Measurements from ENCODE around the gene BAIAP2. TPM values are rescaled to one million over a fixed set of nuclear protein-coding genes. Genes with fewer than 3 reads are reported as not detected.

BAIAP2 gene
- polyA plus RNA-seq, 3 donors, result 8.6 to 17.0 (median 11.2) TPM

DNA sequence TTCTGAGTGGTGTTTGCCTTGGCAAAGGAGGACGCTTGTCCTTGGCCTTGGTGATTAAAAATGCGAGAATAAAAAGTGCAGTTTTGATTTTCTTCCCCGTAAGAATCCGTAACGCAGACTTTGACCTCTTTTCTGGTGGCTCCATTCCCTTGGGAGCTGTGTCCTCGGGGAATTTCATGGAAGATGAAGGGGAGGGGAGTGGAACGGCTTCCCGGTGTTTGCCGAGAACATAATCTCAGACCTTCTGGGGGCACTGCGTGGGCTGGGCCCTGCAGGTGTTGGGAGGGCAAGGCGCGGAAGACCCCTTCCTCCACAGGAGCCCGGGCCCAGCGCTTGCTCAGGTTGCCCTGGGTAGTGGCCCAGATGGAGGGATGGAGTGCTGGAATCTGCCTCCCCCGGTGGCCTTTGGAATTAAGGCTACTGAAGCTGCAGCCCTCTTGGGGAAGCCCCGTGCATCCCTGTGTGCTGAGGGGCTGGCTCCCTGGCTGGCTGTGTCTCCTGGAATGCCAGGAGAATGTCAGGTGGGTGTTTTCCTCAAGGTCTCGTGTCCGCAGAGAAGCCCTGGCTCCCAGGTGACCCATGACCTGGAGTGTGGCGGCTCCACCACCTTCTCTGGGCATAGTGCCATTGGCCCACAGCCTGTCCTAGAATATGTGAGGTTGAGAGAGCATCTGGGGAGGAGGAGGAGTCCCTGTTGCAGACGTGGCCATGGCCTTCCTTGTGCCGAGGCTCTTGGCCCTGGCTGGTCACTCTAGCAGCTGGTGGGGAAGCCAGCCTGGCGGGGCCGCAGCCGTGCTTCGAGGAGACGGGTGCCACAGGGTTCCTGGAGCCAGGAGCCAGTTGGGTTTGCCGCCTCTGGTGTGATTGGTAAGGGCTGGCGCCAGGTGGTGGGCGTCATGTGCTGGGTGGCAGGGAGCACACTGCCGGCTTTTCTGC lies 3.1 kb downstream of the BAIAP2 start:
- no peak overlapping the region for H3K27ac ChIP-seq (ENCODE audit: low read depth in 1 of 2, low read length in 2 of 2)
- peak overlapping the region in 1 of 2 donors; percentile 94 for H3K4me3 Mint-ChIP-seq
- H3K36me3 Mint-ChIP-seq, result peaks cover 16 to 27% of the 10 kb centered on the region in 2 donors
- intact Hi-C loops (cut with micrococcal nuclease), result loop anchor here in 1 of 2 donors (10.0 kb wide), 1 partner anchor 187 kb away; the partner anchor contains the start of gene CEP131
- no peak overlapping the region for H3K9ac ChIP-seq (ENCODE audit: insufficient read depth, low read length, poor library complexity, severe bottlenecking)
- H4K20me1 ChIP-seq (ENCODE audit: insufficient read depth, low read length), result peaks cover 78% of the 10 kb centered on the region
- H2AFZ ChIP-seq (ENCODE audit: insufficient read depth, low read depth, low read length, poor library complexity, severe bottlenecking), result no peak overlapping the region
- peaks cover 29% of the 10 kb centered on the region for H3K4me1 Mint-ChIP-seq
- H3K27me3 Mint-ChIP-seq (ENCODE audit: low read depth in 3 of 3), result peaks cover 22 to 39% (median 25%) of the 10 kb centered on the region in 3 donors
- WGBS (ENCODE audit: insufficient coverage), result 98% methylated on average over 15 of the region's 30 CpGs
- no peak for DNase-seq
- H3K9me3 ChIP-seq (replicated peaks in 1 of 2; ENCODE audit: control insufficient read depth in 1 of 2, insufficient read depth in 1 of 2, low read length in 2 of 2), result no peaks in the 10 kb centered on the region
- no peak overlapping the region for H3K4me2 ChIP-seq (replicated peaks; ENCODE audit: extremely low read depth, low read length, poor library complexity, severe bottlenecking)
- H3K27ac Mint-ChIP-seq, result no peak overlapping the region
- TF ChIP-seq, protein P1, sequence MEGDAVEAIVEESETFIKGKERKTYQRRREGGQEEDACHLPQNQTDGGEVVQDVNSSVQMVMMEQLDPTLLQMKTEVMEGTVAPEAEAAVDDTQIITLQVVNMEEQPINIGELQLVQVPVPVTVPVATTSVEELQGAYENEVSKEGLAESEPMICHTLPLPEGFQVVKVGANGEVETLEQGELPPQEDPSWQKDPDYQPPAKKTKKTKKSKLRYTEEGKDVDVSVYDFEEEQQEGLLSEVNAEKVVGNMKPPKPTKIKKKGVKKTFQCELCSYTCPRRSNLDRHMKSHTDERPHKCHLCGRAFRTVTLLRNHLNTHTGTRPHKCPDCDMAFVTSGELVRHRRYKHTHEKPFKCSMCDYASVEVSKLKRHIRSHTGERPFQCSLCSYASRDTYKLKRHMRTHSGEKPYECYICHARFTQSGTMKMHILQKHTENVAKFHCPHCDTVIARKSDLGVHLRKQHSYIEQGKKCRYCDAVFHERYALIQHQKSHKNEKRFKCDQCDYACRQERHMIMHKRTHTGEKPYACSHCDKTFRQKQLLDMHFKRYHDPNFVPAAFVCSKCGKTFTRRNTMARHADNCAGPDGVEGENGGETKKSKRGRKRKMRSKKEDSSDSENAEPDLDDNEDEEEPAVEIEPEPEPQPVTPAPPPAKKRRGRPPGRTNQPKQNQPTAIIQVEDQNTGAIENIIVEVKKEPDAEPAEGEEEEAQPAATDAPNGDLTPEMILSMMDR (IDR thresholded peaks at IDR 0.05), result no peak
- no peaks in the 10 kb centered on the region for H3K36me3 ChIP-seq (replicated peaks in 1 of 2; ENCODE audit: control insufficient read depth in 1 of 2, insufficient read depth in 2 of 2, low read length in 2 of 2)
- peaks cover 27 to 33% of the 10 kb centered on the region in 2 donors for H3K4me1 ChIP-seq (ENCODE audit: control insufficient read depth in 1 of 2, insufficient read depth in 2 of 2, low read length in 2 of 2)
- no peak overlapping the region for H3K4me3 ChIP-seq (replicated peaks in 1 of 3; ENCODE audit: low read depth in 2 of 3, low read length in 3 of 3)
- H3K27me3 ChIP-seq (ENCODE audit: control insufficient read depth in 2 of 2, insufficient read depth in 2 of 2, low read length in 2 of 2), result peaks cover 0 to 21% of the 10 kb centered on the region in 2 donors
- peaks cover 0 to 6% (median 0%) of the 10 kb centered on the region in 7 donors for H3K9me3 Mint-ChIP-seq
- peaks cover 19% of the 10 kb centered on the region for H3K79me2 ChIP-seq (ENCODE audit: insufficient read depth, low read length)

DNA sequence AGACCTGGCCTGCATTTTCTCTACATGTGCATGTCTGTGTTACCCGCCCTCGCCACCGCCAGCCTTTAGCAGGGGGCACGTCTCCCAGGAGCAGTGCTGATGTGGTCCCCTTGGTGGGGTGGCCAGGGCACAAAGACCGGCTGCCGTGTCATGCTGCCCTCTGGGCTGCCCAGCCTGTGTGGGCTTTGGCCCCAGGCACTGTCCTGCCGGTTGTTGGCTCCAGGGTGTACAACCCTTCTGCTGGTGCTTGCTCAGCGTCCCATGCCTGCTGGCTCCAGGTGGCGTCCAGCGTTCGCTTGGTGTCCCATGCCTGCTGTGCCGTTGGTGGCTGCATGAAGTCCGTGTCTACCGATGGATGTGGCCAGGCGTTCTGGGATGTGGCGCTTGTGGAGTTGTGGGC lies 4.1 kb downstream of the BAIAP2 start:
- Mint-ChIP-seq H3K4me3 (peak overlapping the region in 1 of 2 donors; percentile 42), H3K27me3 (ENCODE audit: low read depth in 3 of 3) (peaks cover 22 to 39% (median 25%) of the 10 kb centered on the region in 3 donors), H3K4me1 (peaks cover 19% of the 10 kb centered on the region), H3K9me3 (peaks cover 0 to 6% (median 0%) of the 10 kb centered on the region in 7 donors), H3K27ac (no peak overlapping the region), H3K36me3 (peaks cover 16 to 27% of the 10 kb centered on the region in 2 donors)
- Histone ChIP-seq H2AFZ (ENCODE audit: insufficient read depth, low read depth, low read length, poor library complexity, severe bottlenecking) (no peak overlapping the region), H3K27me3 (ENCODE audit: control insufficient read depth in 2 of 2, insufficient read depth in 2 of 2, low read length in 2 of 2) (peaks cover 0 to 21% of the 10 kb centered on the region in 2 donors), H3K27ac (ENCODE audit: low read depth in 1 of 2, low read length in 2 of 2) (no peak overlapping the region), H3K9me3 (replicated peaks in 1 of 2; ENCODE audit: control insufficient read depth in 1 of 2, insufficient read depth in 1 of 2, low read length in 2 of 2) (no peaks in the 10 kb centered on the region), H3K9ac (ENCODE audit: insufficient read depth, low read length, poor library complexity, severe bottlenecking) (no peak overlapping the region), H3K79me2 (ENCODE audit: insufficient read depth, low read length) (peaks cover 14% of the 10 kb centered on the region), H3K4me2 (replicated peaks; ENCODE audit: extremely low read depth, low read length, poor library complexity, severe bottlenecking) (no peak overlapping the region), H3K4me3 (replicated peaks in 1 of 3; ENCODE audit: low read depth in 2 of 3, low read length in 3 of 3) (no peak overlapping the region), H3K4me1 (ENCODE audit: control insufficient read depth in 1 of 2, insufficient read depth in 2 of 2, low read length in 2 of 2) (peaks cover 17 to 22% of the 10 kb centered on the region in 2 donors), H3K36me3 (replicated peaks in 1 of 2; ENCODE audit: control insufficient read depth in 1 of 2, insufficient read depth in 2 of 2, low read length in 2 of 2) (no peaks in the 10 kb centered on the region), H4K20me1 (ENCODE audit: insufficient read depth, low read length) (peaks cover 77% of the 10 kb centered on the region)
- 90% methylated on average over 16 of the region's 16 CpGs for WGBS (ENCODE audit: insufficient coverage)
- intact Hi-C loops (cut with micrococcal nuclease), result loop anchor here in 1 of 2 donors (10.0 kb wide), 1 partner anchor 186 kb away; the partner anchor contains the start of gene CEP131
- TF ChIP-seq, protein P1 (IDR thresholded peaks at IDR 0.05), result no peak
- no peak for DNase-seq
